Measurements from ENCODE around the gene ALOX12B. TPM values are rescaled to one million over a fixed set of nuclear protein-coding genes. Genes with fewer than 3 reads are reported as not detected.

ALOX12B gene
- total RNA-seq, 5 donors from 2014 or later (not counting 1 experiment from before 2014, with no cell fraction given) = 0.63 to 1.1 (median 0.81) TPM; not detected in 1

DNA sequence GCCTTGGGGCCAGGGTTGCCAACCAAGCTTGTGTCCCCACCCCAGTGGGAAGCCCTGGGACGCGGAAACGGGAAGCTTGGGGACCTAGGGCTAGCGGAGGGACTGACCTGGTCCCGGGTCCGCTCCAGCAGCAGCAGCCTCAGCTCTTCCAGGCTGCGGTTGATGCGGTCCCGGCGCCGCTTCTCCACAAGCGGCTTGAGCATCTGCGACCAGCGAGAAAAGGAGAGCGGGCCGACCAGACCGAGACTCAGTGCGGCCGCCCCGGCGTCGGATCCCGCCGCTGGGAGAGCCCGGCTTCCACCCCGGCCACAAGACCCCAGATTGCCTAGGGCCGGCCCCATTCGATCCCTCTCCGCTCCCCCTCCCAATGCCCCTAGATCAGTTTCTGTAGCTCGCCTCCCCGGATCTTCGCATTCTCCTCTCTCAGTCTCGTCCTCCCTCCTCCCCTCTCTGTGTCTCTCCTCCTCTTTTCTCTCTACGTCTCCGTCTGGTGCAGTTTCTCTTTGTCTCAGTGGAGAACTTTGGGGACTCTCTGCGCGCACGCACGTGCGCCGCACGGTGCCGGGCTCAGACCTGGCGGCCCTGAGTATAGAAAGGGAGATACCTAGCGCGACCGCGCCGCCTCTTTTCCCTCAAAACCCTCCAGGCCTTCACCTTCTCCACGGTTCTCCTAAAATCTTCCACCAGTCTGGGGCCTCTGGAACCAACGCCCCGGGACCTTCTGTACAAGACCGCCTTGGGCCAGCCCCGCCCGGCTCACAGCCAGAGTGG, 35.6 kb upstream of the ALOX12B start:
- H3K4me3 Mint-ChIP-seq = peak overlapping the region; percentile 77 to 91 (median 86)
- H3K9me3 Mint-ChIP-seq = no peaks in the 10 kb centered on the region
- peak in 1 of 4 experiments; percentile 9 for ATAC-seq (replicated peaks in 1 of 4)
- POLR2A ChIA-PET = interaction anchor here in 1 of 2 donors (1.0 kb wide), 1 partner anchor 98 kb away, joined by 3 read pairs; no protein-coding TSS in a partner anchor
- no peaks in the 10 kb centered on the region for H3K36me3 ChIP-seq (ENCODE audit: control insufficient read depth in 2 of 2, extremely low read depth in 1 of 2, insufficient read depth in 1 of 2, low read length in 1 of 2)
- peak overlapping the region; percentile 64 to 80 for H3K4me3 ChIP-seq (ENCODE audit: control insufficient read depth in 1 of 2, extremely low read depth in 1 of 2, low read length in 1 of 2)
- H3K27ac Mint-ChIP-seq = peak overlapping the region in 1 of 2 donors; percentile 12
- no peak overlapping the region for H3K27ac ChIP-seq (ENCODE audit: low read length)
- WGBS (ENCODE audit: insufficient coverage) = 1% methylated on average over 42 of the region's 55 CpGs
- no peaks in the 10 kb centered on the region for H3K36me3 Mint-ChIP-seq
- H3K27me3 Mint-ChIP-seq = peaks cover 12 to 56% of the 10 kb centered on the region in 2 donors
- peak in 4 of 35 experiments; percentile 31 to 67 (median 44) for DNase-seq
- peaks cover 52 to 78% of the 10 kb centered on the region in 2 experiments for H3K4me1 ChIP-seq (ENCODE audit: control insufficient read depth in 1 of 2, extremely low read depth in 1 of 2, insufficient read depth in 2 of 2, low read length in 2 of 2)
- CTCF ChIA-PET = interaction anchor here (0.6 to 1.0 kb wide), 2 partner anchors 17 to 138 kb away, joined by 3 to 5 read pairs; no protein-coding TSS in a partner anchor
- H3K9me3 ChIP-seq = no peaks in the 10 kb centered on the region
- H3K4me1 Mint-ChIP-seq = peaks cover 73 to 84% (median 76%) of the 10 kb centered on the region in 3 donors
- H3K27me3 ChIP-seq (replicated peaks in 1 of 2; ENCODE audit: control insufficient read depth in 2 of 2, extremely low read depth in 1 of 2, insufficient read depth in 2 of 2, low read length in 1 of 2) = peaks cover 0 to 68% of the 10 kb centered on the region in 2 experiments

- H3K27me3 ChIP-seq (replicated peaks in 1 of 2; ENCODE audit: control insufficient read depth in 2 of 2, extremely low read depth in 1 of 2, insufficient read depth in 2 of 2, low read length in 1 of 2) = peaks cover 0 to 69% of the 10 kb centered on the region in 2 experiments
- H3K36me3 ChIP-seq (ENCODE audit: control insufficient read depth in 2 of 2, extremely low read depth in 1 of 2, insufficient read depth in 1 of 2, low read length in 1 of 2) = no peaks in the 10 kb centered on the region
- POLR2A ChIA-PET = no interaction called here
- peaks cover 58 to 84% of the 10 kb centered on the region in 2 experiments for H3K4me1 ChIP-seq (ENCODE audit: control insufficient read depth in 1 of 2, extremely low read depth in 1 of 2, insufficient read depth in 2 of 2, low read length in 2 of 2)
- no peak overlapping the region for H3K27ac ChIP-seq (ENCODE audit: low read length)
- CTCF ChIA-PET = interaction anchor here (0.6 to 1.1 kb wide), 3 partner anchors 18 to 139 kb away, joined by 3 to 5 read pairs (median 3); no protein-coding TSS in a partner anchor
- no peaks in the 10 kb centered on the region for H3K36me3 Mint-ChIP-seq
- peaks cover 12 to 61% of the 10 kb centered on the region in 2 donors for H3K27me3 Mint-ChIP-seq
- DNase-seq = peak in 1 of 35 experiments; percentile 31
- H3K4me3 ChIP-seq (ENCODE audit: control insufficient read depth in 1 of 2, extremely low read depth in 1 of 2, low read length in 1 of 2) = peak overlapping the region; percentile 64 to 80
- no peak for ATAC-seq (replicated peaks in 1 of 4)
- H3K9me3 Mint-ChIP-seq = no peaks in the 10 kb centered on the region
- H3K9me3 ChIP-seq = no peaks in the 10 kb centered on the region
- H3K4me3 Mint-ChIP-seq = peak overlapping the region; percentile 77 to 91 (median 86)
- 2% methylated on average over 14 of the region's 29 CpGs for WGBS (ENCODE audit: insufficient coverage)
- no peak overlapping the region for H3K27ac Mint-ChIP-seq
- peaks cover 79 to 91% (median 83%) of the 10 kb centered on the region in 3 donors for H3K4me1 Mint-ChIP-seq
These were observed 35.0 kb upstream of the ALOX12B start for GRCh38 chr17:8122422-8122923.

DNA sequence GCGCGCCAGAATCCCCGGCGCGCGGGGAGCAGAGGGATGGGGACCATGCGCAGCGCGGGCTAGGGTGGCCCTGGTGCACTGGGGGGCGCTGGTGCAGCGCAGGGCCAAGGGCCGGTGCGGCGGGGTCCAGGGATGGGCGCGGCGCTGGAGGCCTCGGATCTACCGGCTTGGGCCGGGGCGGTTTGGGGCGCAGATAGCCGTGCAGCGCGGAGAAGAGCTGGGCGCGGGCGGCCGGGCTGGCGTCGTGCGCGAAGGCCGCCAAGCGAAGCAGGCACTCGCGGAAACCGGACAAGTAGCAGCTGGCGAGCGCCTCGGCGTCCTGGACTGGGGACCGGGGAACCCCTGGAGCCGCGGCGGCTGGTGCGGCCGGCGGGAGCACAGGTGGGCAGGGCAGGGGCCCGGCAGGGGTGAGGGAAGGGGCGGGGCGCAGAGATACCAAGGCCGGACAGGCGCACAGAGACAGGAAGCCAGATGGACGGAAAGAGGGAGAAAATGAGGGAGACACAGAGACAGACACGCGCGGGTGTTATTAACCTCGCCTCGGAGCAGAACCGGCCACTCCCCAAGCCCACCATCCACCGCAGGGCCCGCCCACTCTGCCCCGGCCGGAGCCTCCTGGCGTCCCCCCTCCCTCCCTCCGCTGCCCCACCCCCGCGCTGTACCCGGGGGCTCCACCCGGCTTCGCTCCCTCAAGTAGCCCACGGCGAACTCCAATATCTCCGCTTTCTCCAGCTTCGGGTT, 34.3 kb upstream of the ALOX12B start:
- H3K9me3 Mint-ChIP-seq = no peaks in the 10 kb centered on the region
- peaks cover 77 to 87% (median 80%) of the 10 kb centered on the region in 3 donors for H3K4me1 Mint-ChIP-seq
- DNase-seq (peak in 5 of 35 experiments; percentile 31 to 61 (median 39)), ATAC-seq (replicated peaks in 1 of 4) (peak in 2 of 4 experiments; percentile 5 to 9)
- peaks cover 58 to 86% of the 10 kb centered on the region in 2 experiments for H3K4me1 ChIP-seq (ENCODE audit: control insufficient read depth in 1 of 2, extremely low read depth in 1 of 2, insufficient read depth in 2 of 2, low read length in 2 of 2)
- no peaks in the 10 kb centered on the region for H3K36me3 Mint-ChIP-seq
- no peak overlapping the region for H3K27ac Mint-ChIP-seq
- no peaks in the 10 kb centered on the region for H3K36me3 ChIP-seq (ENCODE audit: control insufficient read depth in 2 of 2, extremely low read depth in 1 of 2, insufficient read depth in 1 of 2, low read length in 1 of 2)
- peaks cover 0 to 72% of the 10 kb centered on the region in 2 experiments for H3K27me3 ChIP-seq (replicated peaks in 1 of 2; ENCODE audit: control insufficient read depth in 2 of 2, extremely low read depth in 1 of 2, insufficient read depth in 2 of 2, low read length in 1 of 2)
- peak overlapping the region; percentile 64 to 74 for H3K4me3 ChIP-seq (ENCODE audit: control insufficient read depth in 1 of 2, extremely low read depth in 1 of 2, low read length in 1 of 2)
- under 1% methylated on average over 63 of the region's 76 CpGs for WGBS (ENCODE audit: insufficient coverage)
- H3K9me3 ChIP-seq = no peaks in the 10 kb centered on the region
- POLR2A ChIA-PET = no interaction called here
- H3K27me3 Mint-ChIP-seq = peaks cover 12 to 58% of the 10 kb centered on the region in 2 donors
- CTCF ChIA-PET = interaction anchor here in 1 of 2 donors (0.6 to 1.1 kb wide), 2 partner anchors 36 to 104 kb away, joined by 3 read pairs; no protein-coding TSS in a partner anchor
- peak overlapping the region; percentile 77 to 91 (median 86) for H3K4me3 Mint-ChIP-seq
- no peak overlapping the region for H3K27ac ChIP-seq (ENCODE audit: low read length)

GRCh38 chr17:8121407-8121680, 33.8 kb upstream of the ALOX12B start:
- Histone ChIP-seq H3K9me3 (no peaks in the 10 kb centered on the region), H3K4me3 (ENCODE audit: control insufficient read depth in 1 of 2, extremely low read depth in 1 of 2, low read length in 1 of 2) (peak overlapping the region; percentile 49 to 74), H3K27me3 (replicated peaks in 1 of 2; ENCODE audit: control insufficient read depth in 2 of 2, extremely low read depth in 1 of 2, insufficient read depth in 2 of 2, low read length in 1 of 2) (peaks cover 0 to 77% of the 10 kb centered on the region in 2 experiments), H3K4me1 (ENCODE audit: control insufficient read depth in 1 of 2, extremely low read depth in 1 of 2, insufficient read depth in 2 of 2, low read length in 2 of 2) (peaks cover 58 to 85% of the 10 kb centered on the region in 2 experiments), H3K36me3 (ENCODE audit: control insufficient read depth in 2 of 2, extremely low read depth in 1 of 2, insufficient read depth in 1 of 2, low read length in 1 of 2) (no peaks in the 10 kb centered on the region), H3K27ac (ENCODE audit: low read length) (no peak overlapping the region)
- ATAC-seq (replicated peaks in 1 of 4) (no peak), DNase-seq (peak in 1 of 35 experiments; percentile 25)
- H3K9me3 Mint-ChIP-seq = no peaks in the 10 kb centered on the region
- no peaks in the 10 kb centered on the region for H3K36me3 Mint-ChIP-seq
- peaks cover 17 to 63% of the 10 kb centered on the region in 2 donors for H3K27me3 Mint-ChIP-seq
- ChIA-PET POLR2A (no interaction called here), CTCF (interaction anchor here in 1 of 2 donors (1.1 kb wide), 1 partner anchor 37 kb away, joined by 3 read pairs; no protein-coding TSS in a partner anchor)
- H3K27ac Mint-ChIP-seq = no peak overlapping the region
- WGBS (ENCODE audit: insufficient coverage) = 3% methylated on average over 5 of the region's 25 CpGs
- peak overlapping the region; percentile 83 to 91 (median 88) for H3K4me3 Mint-ChIP-seq
- H3K4me1 Mint-ChIP-seq = peaks cover 76 to 86% (median 81%) of the 10 kb centered on the region in 3 donors

- Mint-ChIP-seq H3K27ac (peak overlapping the region; percentile 89), H3K9me3 (no peaks in the 10 kb centered on the region), H3K4me3 (peak overlapping the region; percentile 83 to 91 (median 88)), H3K36me3 (no peaks in the 10 kb centered on the region), H3K4me1 (peaks cover 72 to 80% (median 78%) of the 10 kb centered on the region in 3 donors), H3K27me3 (peaks cover 20 to 69% of the 10 kb centered on the region in 2 donors)
- Histone ChIP-seq H3K4me1 (ENCODE audit: control insufficient read depth in 1 of 2, extremely low read depth in 1 of 2, insufficient read depth in 2 of 2, low read length in 2 of 2) (peaks cover 58 to 80% of the 10 kb centered on the region in 2 experiments), H3K4me3 (ENCODE audit: control insufficient read depth in 1 of 2, extremely low read depth in 1 of 2, low read length in 1 of 2) (peak overlapping the region; percentile 49 to 74), H3K27me3 (replicated peaks in 1 of 2; ENCODE audit: control insufficient read depth in 2 of 2, extremely low read depth in 1 of 2, insufficient read depth in 2 of 2, low read length in 1 of 2) (peaks cover 0 to 77% of the 10 kb centered on the region in 2 experiments), H3K27ac (ENCODE audit: low read length) (peak overlapping the region; percentile 0), H3K36me3 (ENCODE audit: control insufficient read depth in 2 of 2, extremely low read depth in 1 of 2, insufficient read depth in 1 of 2, low read length in 1 of 2) (no peaks in the 10 kb centered on the region), H3K9me3 (no peaks in the 10 kb centered on the region)
- CTCF ChIA-PET = interaction anchor here (0.5 to 2.7 kb wide), 14 partner anchors 11 to 412 kb away, joined by 3 to 27 read pairs (median 10); partner anchors contain the start of genes BORCS6 (in 1 of the 2), CTC1 (in 1 of the 2) and SLC25A35 (in 1 of the 2)
- WGBS (ENCODE audit: insufficient coverage) = 1% methylated on average over 23 of the region's 40 CpGs
- POLR2A ChIA-PET = interaction anchor here (0.5 to 2.2 kb wide), 6 partner anchors 36 to 279 kb away, joined by 4 to 12 read pairs (median 6); no protein-coding TSS in a partner anchor
- DNase-seq = peak in 31 of 35 experiments; percentile 27 to 78 (median 53)
- peak in 3 of 4 experiments; percentile 6 to 21 (median 7) for ATAC-seq (replicated peaks in 1 of 4)
These were observed 33.2 kb upstream of the ALOX12B start for GRCh38 chr17:8120520-8121406.
